BLaER1 (cell line): ENCODE results near the gene LHX4.

Experiments
- H3K27ac ChIP-seq: shearing (Covaris generic); formaldehyde crosslinking; 2 replicates; pipeline ENCODE4 v1.8.1; 2022
- H3K27me3 ChIP-seq: shearing (Covaris generic); formaldehyde crosslinking; 2 replicates; pipeline ENCODE4 v1.8.1; 2022
- H3K36me3 ChIP-seq: shearing (Covaris generic); formaldehyde crosslinking; 2 replicates; pipeline ENCODE4 v1.8.1; 2022
- H3K4me1 ChIP-seq: shearing (Covaris generic); formaldehyde crosslinking; 2 replicates; pipeline ENCODE4 v1.8.1; 2022
- H3K4me2 ChIP-seq: shearing (Covaris generic); formaldehyde crosslinking; 2 replicates; pipeline ENCODE4 v1.8.1; 2022
- H3K4me3 ChIP-seq: shearing (Covaris generic); formaldehyde crosslinking; 2 replicates; pipeline ENCODE4 v1.8.1; 2022
- H3K9ac ChIP-seq: shearing (Covaris generic); formaldehyde crosslinking; 2 replicates; pipeline ENCODE4 v1.8.1; 2022
- H3K9me3 ChIP-seq: shearing (Covaris generic); formaldehyde crosslinking; 2 replicates; pipeline ENCODE4 v1.8.1; 2022
- H4K20me1 ChIP-seq: shearing (Covaris generic); formaldehyde crosslinking; 2 replicates; pipeline ENCODE4 v1.8.1; 2022
- Cebpa-rat ChIP-seq: shearing (Covaris generic); IDR thresholded peaks from 2 replicates; pipeline ENCODE4 v1.8.1; 2022

LHX4 gene

DNA sequence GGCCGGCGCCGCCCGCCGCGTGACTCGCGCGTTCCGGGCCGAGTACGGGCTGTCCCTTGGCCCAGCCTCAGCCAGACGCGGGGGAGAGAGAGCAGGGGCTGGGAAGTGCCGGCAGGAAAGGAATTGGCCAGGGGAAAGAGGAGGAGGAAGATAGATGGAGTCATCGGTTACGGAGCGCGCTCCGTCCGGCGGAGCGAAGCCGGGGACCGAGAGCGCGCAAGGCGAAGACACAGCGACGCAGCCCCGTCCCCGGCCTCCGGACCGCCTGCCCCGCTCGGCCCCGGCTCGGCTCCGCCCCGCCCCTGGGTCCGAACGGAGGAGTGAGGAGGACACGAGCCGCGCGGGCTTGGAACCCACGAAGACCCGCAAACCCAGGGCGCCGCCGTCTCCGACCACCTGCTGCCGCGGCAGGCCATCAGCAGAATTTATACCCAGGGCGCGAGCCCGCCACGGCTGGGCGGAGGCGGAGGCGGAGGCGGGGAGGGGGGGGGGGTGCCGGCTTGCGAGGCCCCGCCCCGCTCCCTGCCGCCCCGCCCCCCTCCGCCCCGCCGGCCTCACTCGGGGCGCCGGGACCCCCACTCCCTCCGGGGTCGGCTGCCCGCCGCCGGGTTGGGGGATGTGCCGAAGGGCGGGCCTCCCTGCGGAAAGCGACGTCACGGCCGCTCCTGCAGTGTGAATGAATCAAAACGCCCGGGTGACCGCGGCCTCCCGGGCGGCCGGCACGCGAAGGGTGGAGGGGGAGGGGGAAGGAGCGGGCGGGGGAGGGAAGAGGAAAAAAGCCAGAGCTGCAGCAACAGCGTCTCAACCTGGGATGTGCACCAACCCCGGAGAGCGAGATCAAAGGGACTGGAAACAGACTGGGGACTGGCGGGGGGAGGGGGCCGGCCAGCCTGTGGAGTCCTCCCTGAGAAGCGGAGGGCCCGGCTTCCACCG is at the start of gene LHX4:
TSS of gene LHX4 (plus strand) at position 782 of the 933 bp plus-strand sequence. CDS start 266 bp downstream, outside the sequence.
- no peak for TF ChIP-seq Cebpa-rat
- Histone ChIP-seq H3K4me3 (peak within 1 kb of the TSS; percentile 68), H3K27ac (no peak within 1 kb of the TSS), H3K27me3 (peaks cover 99% of the 10 kb centered on the region), H3K4me2 (peak within 1 kb of the TSS; percentile 97), H3K9me3 (peaks cover 40% of the 10 kb centered on the region), H3K4me1 (peaks cover 34% of the 10 kb centered on the region), H3K9ac (no peak within 1 kb of the TSS), H4K20me1 (peaks cover 62% of the 10 kb centered on the region), H3K36me3 (no peaks in the 10 kb centered on the region)

DNA sequence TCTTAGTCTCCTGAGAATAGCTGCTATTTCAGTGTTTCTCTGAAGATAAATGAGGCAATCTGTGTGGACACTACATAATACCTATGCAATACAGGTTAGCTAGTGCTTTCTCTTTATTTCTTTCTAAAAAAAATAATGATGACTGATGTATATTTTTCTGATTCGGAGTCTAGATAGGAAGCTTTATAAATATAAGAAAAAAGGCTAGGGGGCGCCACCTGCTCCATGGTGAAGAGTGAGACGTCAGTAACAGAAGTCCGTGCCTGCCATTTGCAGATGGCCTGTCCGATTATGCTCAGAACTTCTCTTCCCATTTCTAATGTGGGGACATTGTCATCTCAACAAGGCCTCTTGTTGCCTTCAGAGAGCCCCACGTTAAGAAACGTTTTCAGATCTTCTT is 49.0 kb upstream of the LHX4 start:
- no peak for TF ChIP-seq Cebpa-rat
- Histone ChIP-seq H3K36me3 (peaks cover 74% of the 10 kb centered on the region), H3K9ac (no peak overlapping the region), H4K20me1 (no peaks in the 10 kb centered on the region), H3K27me3 (no peaks in the 10 kb centered on the region), H3K9me3 (no peaks in the 10 kb centered on the region), H3K4me1 (peaks cover 53% of the 10 kb centered on the region), H3K27ac (no peak overlapping the region), H3K4me2 (no peak overlapping the region), H3K4me3 (no peak overlapping the region)

DNA sequence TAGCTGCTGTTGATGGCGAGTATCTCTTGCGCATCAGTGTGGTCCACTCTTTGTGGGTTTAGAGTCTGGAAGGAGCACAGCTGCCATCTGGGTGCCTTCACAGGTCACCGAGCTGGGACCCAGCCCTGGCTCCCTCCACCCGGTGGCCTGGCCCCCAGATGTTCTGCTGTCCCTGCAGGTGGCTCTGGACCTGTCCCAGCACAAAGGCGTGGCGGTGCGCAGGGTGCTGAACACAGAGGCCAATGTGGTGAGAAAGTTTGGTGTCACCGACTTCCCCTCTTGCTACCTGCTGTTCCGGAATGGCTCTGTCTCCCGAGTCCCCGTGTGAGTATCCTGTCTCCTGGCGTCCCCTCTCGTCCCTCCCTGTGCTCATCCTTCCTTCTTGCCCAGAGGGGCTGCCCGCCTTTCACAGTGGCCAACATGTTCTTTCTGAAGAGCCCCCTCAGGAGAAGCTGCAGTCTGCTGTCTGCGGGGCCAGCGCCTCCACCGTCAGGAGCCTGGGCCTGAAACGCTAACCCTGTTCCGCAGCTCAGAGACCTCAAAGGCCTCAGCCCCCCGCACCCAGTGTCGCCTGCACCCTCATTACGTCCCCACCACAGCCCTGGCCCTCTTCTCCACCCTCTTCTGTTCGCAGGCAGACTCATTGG is 47.9 kb upstream of the LHX4 start:
- Histone ChIP-seq H3K9ac (no peak overlapping the region), H3K27me3 (no peaks in the 10 kb centered on the region), H3K27ac (peak overlapping the region; percentile 26; the same call in 1 of the 2 replicates), H3K4me3 (no peak overlapping the region), H3K4me1 (peaks cover 53% of the 10 kb centered on the region), H3K9me3 (no peaks in the 10 kb centered on the region), H3K4me2 (peak overlapping the region; percentile 28; the same call in 1 of the 2 replicates), H3K36me3 (peaks cover 74% of the 10 kb centered on the region), H4K20me1 (no peaks in the 10 kb centered on the region)
- TF ChIP-seq Cebpa-rat: no peak

DNA sequence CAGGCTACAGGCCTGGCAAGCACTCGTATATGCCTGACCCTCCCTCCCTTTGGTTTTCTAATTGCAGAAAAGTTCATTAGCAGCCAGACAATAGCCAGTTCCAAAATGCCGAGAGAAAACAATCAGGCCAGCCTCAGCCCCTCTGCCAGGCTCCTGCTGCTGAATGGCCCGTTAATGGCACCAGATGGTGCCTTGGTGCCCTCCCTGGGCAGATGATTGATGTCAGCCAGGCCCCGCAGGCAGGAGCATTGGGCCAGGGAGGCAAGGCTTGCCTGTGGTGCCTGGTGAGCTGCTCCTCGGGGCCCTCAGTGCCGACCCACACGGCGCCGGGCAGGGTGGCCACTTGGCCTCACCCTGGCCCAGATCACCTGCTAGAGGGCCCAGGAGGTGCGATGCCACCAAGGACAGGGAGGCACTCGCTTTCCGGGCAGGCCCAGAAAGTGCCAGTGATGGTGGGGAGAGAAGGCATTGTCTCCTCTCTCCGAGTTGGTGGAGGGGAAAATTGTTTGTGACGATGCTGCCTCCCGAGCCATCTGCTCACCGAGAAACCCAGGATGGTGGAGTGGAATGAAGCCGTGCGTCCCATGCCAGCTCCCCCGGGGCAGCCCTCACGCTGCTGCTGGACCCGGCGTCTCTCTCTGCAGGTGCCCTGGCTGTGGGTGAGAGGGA is 47.3 kb upstream of the LHX4 start:
- Histone ChIP-seq H3K27ac (peak overlapping the region; percentile 26; the same call in 1 of the 2 replicates), H3K4me1 (peaks cover 53% of the 10 kb centered on the region), H3K9me3 (no peaks in the 10 kb centered on the region), H3K4me3 (no peak overlapping the region), H4K20me1 (no peaks in the 10 kb centered on the region), H3K4me2 (no peak overlapping the region), H3K27me3 (no peaks in the 10 kb centered on the region), H3K36me3 (peaks cover 74% of the 10 kb centered on the region), H3K9ac (no peak overlapping the region; the same call in 1 of the 2 replicates)
- TF ChIP-seq Cebpa-rat: no peak

DNA sequence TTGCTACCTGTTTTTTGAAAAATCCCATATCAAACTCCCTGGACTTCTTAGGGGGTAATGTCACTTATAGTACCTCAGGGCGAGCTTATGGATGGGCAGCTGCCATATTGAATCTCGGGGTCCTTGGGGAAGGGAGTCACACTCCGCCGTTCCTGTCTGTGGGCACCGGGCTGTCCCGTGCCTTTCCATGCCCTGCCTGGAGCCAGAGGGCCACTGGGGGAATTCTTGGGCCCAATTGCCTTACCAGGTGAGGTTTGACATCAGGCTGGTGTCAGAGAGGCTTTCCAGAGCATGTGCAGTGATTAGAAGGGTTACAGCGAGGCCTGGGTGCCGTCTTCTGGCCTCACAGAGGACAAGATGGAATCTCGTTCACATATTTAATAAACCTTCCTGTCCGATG is 46.6 kb upstream of the LHX4 start:
- H3K9me3 ChIP-seq: no peaks in the 10 kb centered on the region
- no peaks in the 10 kb centered on the region for H3K27me3 ChIP-seq
- no peak for TF ChIP-seq Cebpa-rat
- peaks cover 74% of the 10 kb centered on the region for H3K36me3 ChIP-seq
- no peaks in the 10 kb centered on the region for H4K20me1 ChIP-seq
- H3K4me2 ChIP-seq: no peak overlapping the region
- H3K9ac ChIP-seq: no peak overlapping the region
- no peak overlapping the region for H3K4me3 ChIP-seq
- H3K4me1 ChIP-seq: peaks cover 53% of the 10 kb centered on the region
- H3K27ac ChIP-seq: no peak overlapping the region

DNA sequence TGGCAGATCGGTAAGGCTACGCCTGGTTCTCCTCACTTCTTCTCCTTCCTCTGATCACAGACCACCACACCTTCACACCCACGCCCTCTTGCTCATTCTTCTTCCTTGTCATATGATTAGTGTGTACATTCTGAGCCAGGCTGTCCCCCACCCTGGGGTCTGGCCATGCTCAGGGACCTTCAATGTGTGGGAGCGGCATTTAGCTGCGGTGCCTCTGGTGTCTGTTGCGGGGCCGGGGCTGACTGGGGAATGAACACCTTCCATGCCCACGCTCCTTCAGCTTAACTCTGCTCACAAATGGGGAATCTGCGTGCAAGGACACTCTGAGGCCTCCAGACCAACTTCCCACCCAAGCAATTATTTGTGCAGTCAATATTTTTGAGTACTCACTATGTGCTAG is 46.0 kb upstream of the LHX4 start:
- TF ChIP-seq Cebpa-rat: no peak

DNA sequence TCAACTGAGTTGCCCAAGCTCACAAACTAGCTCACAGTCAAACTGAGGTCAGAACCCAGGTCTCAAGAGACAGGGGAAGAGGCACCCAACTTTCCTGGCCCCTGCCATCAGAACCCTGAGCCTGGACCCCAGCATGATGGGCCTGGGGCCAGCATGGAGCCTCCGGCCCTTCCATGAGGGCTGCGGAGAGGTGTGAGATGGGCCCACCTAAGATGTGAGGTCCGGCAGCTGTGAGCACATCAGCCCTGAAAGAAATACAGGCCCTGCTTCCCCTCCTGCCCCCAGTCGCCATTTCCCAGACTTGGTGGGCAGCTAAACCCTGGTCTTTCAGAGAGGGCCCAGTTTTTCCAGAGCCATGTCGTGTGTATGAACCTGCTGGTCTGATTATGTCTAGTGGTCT is 44.8 kb upstream of the LHX4 start:
- no peak overlapping the region for H3K27ac ChIP-seq
- TF ChIP-seq Cebpa-rat: no peak
- H3K4me1 ChIP-seq: peaks cover 62% of the 10 kb centered on the region
- H3K9ac ChIP-seq: no peak overlapping the region
- H3K27me3 ChIP-seq: no peaks in the 10 kb centered on the region
- H3K36me3 ChIP-seq: peaks cover 67% of the 10 kb centered on the region
- no peaks in the 10 kb centered on the region for H3K9me3 ChIP-seq
- no peaks in the 10 kb centered on the region for H4K20me1 ChIP-seq
- H3K4me3 ChIP-seq: no peak overlapping the region
- H3K4me2 ChIP-seq: no peak overlapping the region

More for the DNA sequence above, 46.0 kb upstream of the LHX4 start:
- H3K27me3 ChIP-seq: no peaks in the 10 kb centered on the region
- H3K4me3 ChIP-seq: no peak overlapping the region
- no peak overlapping the region for H3K27ac ChIP-seq
- H3K9ac ChIP-seq: no peak overlapping the region
- H4K20me1 ChIP-seq: no peaks in the 10 kb centered on the region
- H3K36me3 ChIP-seq: peaks cover 74% of the 10 kb centered on the region
- H3K4me1 ChIP-seq: peaks cover 55% of the 10 kb centered on the region
- H3K4me2 ChIP-seq: no peak overlapping the region
- no peaks in the 10 kb centered on the region for H3K9me3 ChIP-seq

DNA sequence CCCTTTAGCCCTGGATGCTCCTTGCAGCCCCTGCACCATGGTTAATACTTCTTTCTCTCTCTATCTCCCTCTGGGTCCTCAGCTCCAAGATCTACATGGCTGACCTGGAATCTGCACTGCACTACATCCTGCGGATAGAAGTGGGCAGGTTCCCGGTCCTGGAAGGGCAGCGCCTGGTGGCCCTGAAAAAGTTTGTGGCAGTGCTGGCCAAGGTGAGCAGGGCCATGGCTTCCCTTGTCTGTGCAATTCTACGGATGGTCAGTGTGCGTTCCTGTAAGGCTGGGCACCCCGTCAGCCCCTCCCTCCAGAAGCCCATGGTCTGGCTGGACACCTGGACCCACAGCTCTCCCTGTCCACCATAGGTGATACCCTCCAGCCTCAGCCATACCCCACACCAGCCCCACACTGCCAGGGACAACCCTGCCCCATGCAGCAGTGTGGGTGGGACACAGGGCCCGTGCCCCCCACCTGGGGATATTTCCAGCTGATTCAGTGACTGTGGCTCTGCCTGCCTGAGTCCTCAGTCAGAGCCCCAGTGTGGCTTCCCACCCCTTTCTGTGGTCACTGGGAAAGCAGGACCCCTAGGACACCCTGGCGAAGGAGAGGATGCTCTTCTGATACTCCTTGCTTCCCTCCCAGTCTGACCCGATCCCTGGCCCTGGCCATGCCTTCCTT is 44.0 kb upstream of the LHX4 start:
- peak overlapping the region; percentile 85; the same call in 1 of the 2 replicates for H3K4me2 ChIP-seq
- H3K27me3 ChIP-seq: no peaks in the 10 kb centered on the region
- no peaks in the 10 kb centered on the region for H4K20me1 ChIP-seq
- peaks cover 65% of the 10 kb centered on the region for H3K4me1 ChIP-seq
- 0 out of 2 replicates have a peak overlapping the region, but pooled peaks have one; percentile 55 for H3K9ac ChIP-seq
- TF ChIP-seq Cebpa-rat: no peak
- peak overlapping the region; percentile 73; the same call in 1 of the 2 replicates for H3K27ac ChIP-seq
- H3K4me3 ChIP-seq: no peak overlapping the region
- no peaks in the 10 kb centered on the region for H3K9me3 ChIP-seq
- H3K36me3 ChIP-seq: peaks cover 66% of the 10 kb centered on the region

DNA sequence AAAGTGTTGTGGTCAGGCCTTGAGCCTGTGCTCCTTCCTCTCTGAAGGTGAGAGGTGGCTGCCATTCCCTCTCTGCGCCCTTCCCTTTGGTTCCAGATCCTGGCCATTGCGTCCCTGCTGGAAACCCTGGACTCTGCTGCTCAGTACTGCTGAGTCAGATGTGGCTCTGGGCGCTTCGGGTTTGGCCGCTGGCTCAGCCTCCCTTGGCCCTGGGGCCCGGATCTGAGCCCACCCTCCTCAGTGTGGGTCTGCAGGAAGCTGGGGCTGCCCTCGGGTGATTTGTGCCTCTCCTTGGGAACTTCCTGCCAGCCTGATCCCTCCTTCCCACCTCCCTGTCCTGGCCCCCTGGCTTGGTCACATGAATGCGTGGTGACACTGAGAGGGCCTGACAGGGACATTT is 43.2 kb upstream of the LHX4 start:
- Histone ChIP-seq H3K36me3 (peaks cover 65% of the 10 kb centered on the region), H3K27me3 (no peaks in the 10 kb centered on the region), H3K4me1 (peaks cover 65% of the 10 kb centered on the region), H3K9ac (peak overlapping the region; percentile 55), H3K27ac (peak overlapping the region; percentile 73), H4K20me1 (no peaks in the 10 kb centered on the region), H3K4me2 (peak overlapping the region; percentile 85), H3K9me3 (no peaks in the 10 kb centered on the region), H3K4me3 (no peak overlapping the region)
- TF ChIP-seq Cebpa-rat: no peak
